Astrocyte of the cerebellum (primary cell): Measurements from ENCODE around the gene MCM6.

Experiments used
- DNase-seq: peaks from one replicate; pipeline ENCODE4 v3.0.0-alpha.2; 2011; ENCODE audit warnings: low read depth
- H3K4me3 ChIP-seq: 2 replicates; pipeline ENCODE4 v1.5.1; 2011; ENCODE audit warnings: mild to moderate bottlenecking, low read depth, low read length, moderate library complexity
- CTCF ChIP-seq: IDR thresholded peaks from 2 replicates; pipeline ENCODE4 v1.5.1; 2012; ENCODE audit warnings: low read length, low read depth, moderate library complexity, mild to moderate bottlenecking; ENCODE audit errors: missing control alignments
- in situ Hi-C: cut with HindIII; loops from 2 replicates; pipeline ENCODE4 v1.10.0; 2017; ENCODE audit warnings: low sequenced_read_pairs

Gene MCM6

DNA sequence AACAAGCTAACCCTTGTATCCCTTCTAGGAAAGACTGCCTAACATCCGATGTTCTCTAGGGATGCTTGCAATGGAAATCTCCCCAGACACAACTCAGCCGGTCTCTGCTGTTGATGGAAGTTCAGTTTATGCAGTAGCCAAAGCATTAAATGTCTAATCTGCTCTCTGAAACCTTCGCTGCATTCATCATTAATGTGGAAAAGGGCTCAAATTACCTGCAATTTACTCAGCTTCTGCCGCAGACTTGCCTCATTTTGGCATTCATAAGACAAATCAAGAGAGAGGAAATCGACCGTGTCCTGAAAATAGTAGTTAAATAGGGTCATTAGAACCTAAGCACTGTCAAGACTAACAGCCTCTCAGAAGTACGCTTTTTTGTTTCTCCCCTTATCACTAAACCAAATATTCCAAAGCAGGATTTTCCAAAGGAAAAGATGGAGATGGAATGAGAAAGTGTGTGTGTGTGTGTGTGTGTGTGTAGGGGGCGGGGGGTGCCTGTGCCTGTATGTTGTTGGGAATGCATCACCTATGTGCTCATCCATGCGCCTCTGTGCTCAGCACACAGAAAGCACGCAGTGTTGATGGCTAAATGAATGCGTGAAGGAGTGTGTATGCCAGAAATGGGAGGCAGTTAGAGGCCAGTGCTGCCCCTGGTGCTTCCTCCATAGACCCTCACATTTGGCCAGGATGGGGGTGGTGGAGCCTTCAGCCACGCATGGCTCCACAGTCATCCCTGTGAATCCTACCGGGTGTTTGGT lies 46.7 kb downstream of the MCM6 start:
- in situ Hi-C loops = no loop called here
- no peak for DNase-seq
- H3K4me3 ChIP-seq = no peak overlapping the region
- TF ChIP-seq CTCF = no peak

DNA sequence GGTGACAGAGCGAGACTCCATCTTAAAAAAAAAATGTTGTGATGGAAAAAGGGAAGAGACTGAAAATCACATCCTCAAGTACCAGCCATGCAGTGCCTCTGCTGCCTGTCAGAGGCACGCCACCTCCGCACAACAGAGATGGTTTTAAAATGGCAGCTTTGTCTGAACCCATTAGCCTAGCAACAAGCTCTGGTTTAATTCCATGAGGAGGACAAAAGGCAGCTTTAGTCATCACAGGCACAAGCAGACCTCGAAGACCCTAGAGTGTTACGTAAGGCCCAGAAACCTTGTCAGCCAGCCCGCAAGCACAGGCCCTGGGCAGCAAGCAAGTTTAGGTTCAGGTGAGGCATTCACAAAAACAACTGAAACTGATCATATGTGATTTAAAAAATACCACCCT lies 49.7 kb downstream of the MCM6 start:
- TF ChIP-seq CTCF = no peak
- no peak for DNase-seq

DNA sequence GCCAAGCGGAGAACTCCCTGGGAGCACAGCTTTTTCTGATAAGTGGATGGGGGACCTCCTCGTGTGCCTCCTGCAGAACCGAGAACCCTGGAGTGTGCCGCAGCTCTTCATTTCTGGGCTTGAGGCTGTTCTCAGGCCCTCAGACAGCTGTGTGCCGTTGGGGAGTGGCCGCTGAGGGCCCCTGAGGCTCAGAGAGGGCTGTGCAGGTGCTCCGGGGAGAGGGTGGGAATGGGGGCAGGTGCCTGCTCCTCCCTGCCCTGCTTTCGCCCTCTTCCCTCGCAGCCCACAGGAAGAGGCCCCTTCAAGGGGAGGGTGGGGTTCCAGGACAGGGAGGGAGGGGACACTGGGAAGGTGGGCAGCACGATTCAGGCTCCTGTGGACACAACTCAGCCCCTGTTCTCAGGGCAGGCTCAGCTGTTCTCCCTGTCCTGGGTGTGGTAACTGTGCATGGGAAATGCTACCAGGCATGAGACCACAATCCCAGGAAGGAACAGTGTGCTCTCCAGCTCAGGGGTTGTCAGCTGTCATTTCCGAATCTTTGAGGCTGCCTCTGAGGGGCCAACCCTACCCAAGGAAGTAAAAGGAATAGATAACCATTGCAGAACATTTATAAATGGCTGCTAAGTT lies 50.6 kb downstream of the MCM6 start:
- no peak for DNase-seq
- no peak overlapping the region for H3K4me3 ChIP-seq
- TF ChIP-seq CTCF = no peak
- in situ Hi-C loops = no loop called here

More for the DNA sequence above, 49.7 kb downstream of the MCM6 start:
- no peak overlapping the region for H3K4me3 ChIP-seq
- in situ Hi-C loops = no loop called here

DNA sequence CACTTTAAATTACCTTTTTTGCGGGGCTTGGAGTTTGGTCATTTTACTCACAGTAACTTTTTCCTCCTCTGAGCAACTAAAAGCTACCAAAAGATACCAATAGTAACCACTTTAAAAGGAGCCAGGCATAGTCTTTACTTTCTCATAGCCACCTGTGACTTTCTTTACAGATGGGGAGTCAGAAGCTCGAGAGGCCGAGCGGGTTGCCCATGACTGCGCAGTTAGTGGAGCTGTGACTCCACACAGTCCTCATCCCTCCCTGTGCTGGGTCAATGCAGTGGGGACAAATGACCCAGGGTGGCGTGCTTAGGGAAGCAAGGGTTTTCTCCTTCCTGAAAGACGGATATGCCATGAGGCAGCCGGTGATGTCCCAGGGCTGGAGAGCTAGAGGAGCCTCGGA lies 51.1 kb downstream of the MCM6 start:
- H3K4me3 ChIP-seq = no peak overlapping the region
- in situ Hi-C loops = no loop called here
- DNase-seq = no peak
- no peak for TF ChIP-seq CTCF

GRCh38 chr2:135822855-135823254 lies 53.4 kb downstream of the MCM6 start:
- no peak for DNase-seq
- in situ Hi-C loops = no loop called here
- TF ChIP-seq CTCF = no peak
- no peak overlapping the region for H3K4me3 ChIP-seq

DNA sequence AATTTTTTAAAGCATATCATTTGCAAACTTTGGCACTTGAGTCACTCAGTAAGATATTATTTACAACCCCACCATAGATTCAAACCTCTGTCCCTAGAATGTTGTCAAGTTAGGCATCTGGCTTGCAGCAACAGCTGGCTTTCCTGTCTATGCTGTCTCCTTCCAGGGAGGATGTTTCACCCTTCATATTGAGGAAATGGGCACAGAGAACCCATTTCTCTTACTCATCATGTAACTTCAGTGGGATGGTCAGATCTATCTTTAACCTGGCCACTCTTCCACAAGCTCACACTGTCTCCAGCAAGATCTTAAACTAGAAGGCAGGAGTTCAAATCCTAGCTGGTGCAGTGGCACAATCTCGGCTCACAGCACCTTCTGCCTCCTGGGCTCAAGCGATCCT lies 55.1 kb downstream of the MCM6 start:
- no peak for TF ChIP-seq CTCF
- no peak overlapping the region for H3K4me3 ChIP-seq
- no peak for DNase-seq
- in situ Hi-C loops = no loop called here
